ENCODE data around the gene KRT36. TPM values are rescaled to one million over a fixed set of nuclear protein-coding genes. Genes with fewer than 3 reads are reported as not detected.

Gene KRT36
- total and polyA plus RNA-seq, 2 of the 8 experiments (the other 6 are each of a cell fraction or from before 2014, with no cell fraction given) = not detected

DNA sequence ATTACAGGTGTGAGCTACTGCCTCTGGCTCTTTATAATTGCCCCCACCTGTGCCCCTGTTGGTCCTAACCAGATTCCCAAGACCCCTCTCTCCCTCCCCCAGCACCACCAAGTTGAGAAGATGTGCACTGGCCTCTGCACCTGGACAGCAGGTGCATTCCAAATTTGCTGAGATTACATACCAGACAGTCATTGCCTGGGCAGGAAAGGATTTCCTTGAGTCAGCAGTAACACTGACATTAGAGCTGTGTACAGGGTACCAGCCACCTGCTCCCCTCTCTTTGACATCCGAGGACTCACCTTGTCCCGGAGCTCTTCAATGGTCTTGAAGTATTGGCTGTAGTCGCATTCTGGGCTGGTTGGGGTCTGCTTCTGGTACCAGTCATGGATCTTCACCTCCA is 28.3 kb upstream of the KRT36 start (continued):
- TF ChIP-seq, protein P1, sequence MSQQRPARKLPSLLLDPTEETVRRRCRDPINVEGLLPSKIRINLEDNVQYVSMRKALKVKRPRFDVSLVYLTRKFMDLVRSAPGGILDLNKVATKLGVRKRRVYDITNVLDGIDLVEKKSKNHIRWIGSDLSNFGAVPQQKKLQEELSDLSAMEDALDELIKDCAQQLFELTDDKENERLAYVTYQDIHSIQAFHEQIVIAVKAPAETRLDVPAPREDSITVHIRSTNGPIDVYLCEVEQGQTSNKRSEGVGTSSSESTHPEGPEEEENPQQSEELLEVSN (IDR thresholded peaks at IDR 0.05) = no peak
- no peak for TF ChIP-seq CHD2 (IDR thresholded peaks at IDR 0.05; ENCODE audit: low read length)
- TF ChIP-seq GABPA (IDR thresholded peaks at IDR 0.05; ENCODE audit: borderline replicate concordance, insufficient read depth, low read length) = no peak
- TF ChIP-seq ZNF274 (IDR thresholded peaks at IDR 0.05; ENCODE audit: borderline replicate concordance, extremely low read depth, low read length) = no peak
- TF ChIP-seq TAF7 (optimal IDR thresholded peaks at IDR 0.05; ENCODE audit: borderline replicate concordance, low read depth, low read length) = no peak
